Measurements from ENCODE around the gene TOM1L2.

Gene TOM1L2

DNA sequence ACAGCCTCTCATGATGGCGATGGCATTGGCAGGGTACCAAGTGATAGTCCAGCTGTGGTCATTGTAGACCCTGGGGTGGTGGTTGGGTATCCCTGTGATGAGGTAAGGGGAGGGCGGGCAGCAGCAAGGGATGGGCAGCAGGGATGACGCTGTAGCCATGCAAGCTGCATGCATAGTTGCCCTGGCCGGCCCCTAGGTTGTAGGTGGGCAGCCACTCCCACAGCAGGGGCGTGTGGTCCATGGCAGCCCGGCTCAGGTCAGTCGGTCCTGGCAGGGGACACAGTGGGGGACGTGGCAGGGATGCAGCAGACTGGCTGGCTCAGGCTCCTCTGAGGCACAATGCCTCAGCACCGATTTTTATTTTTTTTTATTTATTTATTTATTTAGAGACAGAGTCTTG lies 9.1 kb upstream of the TOM1L2 start:
- H3K27ac ChIP-seq = no peak overlapping the region
- TF ChIP-seq, protein P1, sequence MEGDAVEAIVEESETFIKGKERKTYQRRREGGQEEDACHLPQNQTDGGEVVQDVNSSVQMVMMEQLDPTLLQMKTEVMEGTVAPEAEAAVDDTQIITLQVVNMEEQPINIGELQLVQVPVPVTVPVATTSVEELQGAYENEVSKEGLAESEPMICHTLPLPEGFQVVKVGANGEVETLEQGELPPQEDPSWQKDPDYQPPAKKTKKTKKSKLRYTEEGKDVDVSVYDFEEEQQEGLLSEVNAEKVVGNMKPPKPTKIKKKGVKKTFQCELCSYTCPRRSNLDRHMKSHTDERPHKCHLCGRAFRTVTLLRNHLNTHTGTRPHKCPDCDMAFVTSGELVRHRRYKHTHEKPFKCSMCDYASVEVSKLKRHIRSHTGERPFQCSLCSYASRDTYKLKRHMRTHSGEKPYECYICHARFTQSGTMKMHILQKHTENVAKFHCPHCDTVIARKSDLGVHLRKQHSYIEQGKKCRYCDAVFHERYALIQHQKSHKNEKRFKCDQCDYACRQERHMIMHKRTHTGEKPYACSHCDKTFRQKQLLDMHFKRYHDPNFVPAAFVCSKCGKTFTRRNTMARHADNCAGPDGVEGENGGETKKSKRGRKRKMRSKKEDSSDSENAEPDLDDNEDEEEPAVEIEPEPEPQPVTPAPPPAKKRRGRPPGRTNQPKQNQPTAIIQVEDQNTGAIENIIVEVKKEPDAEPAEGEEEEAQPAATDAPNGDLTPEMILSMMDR (IDR thresholded peaks at IDR 0.05) = no peak
- TF ChIP-seq ZFX (IDR thresholded peaks at IDR 0.05; ENCODE audit: borderline replicate concordance) = no peak

DNA sequence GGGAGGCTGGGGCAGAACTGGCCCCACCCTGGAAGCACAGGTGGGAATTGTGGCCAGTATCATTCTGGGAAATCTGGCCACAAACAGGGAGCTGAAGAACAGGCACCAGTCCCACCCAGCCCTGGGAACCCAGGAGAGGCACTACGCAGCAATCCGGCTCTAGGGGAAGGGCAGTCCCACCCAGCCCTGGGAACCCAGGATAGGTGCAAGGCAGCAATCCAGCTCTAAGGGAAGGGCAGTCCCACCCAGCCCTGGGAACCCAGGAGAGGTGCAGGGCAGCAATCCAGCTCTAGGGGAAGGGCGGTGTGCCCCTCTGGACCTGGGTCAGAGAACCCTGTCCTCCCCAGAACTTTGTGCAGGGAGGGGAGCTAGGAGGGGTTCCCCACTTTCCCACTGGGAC lies 7.6 kb upstream of the TOM1L2 start:
- TF ChIP-seq ZFX (IDR thresholded peaks at IDR 0.05; ENCODE audit: borderline replicate concordance) = no peak
- TF ChIP-seq, protein P1 (IDR thresholded peaks at IDR 0.05) = no peak
- H3K27ac ChIP-seq = no peak overlapping the region

- H3K27ac ChIP-seq = no peak overlapping the region
- TF ChIP-seq ZFX (IDR thresholded peaks at IDR 0.05; ENCODE audit: borderline replicate concordance) = no peak
- TF ChIP-seq, protein P1 (IDR thresholded peaks at IDR 0.05) = no peak
Measured at GRCh38 chr17:17978481-17979424, 6.6 kb upstream of the TOM1L2 start.

GRCh38 chr17:17976931-17977570 lies 4.9 kb upstream of the TOM1L2 start:
- no peak for TF ChIP-seq ZFX (IDR thresholded peaks at IDR 0.05; ENCODE audit: borderline replicate concordance)
- TF ChIP-seq, protein P1 (IDR thresholded peaks at IDR 0.05) = no peak
- H3K27ac ChIP-seq = no peak overlapping the region

DNA sequence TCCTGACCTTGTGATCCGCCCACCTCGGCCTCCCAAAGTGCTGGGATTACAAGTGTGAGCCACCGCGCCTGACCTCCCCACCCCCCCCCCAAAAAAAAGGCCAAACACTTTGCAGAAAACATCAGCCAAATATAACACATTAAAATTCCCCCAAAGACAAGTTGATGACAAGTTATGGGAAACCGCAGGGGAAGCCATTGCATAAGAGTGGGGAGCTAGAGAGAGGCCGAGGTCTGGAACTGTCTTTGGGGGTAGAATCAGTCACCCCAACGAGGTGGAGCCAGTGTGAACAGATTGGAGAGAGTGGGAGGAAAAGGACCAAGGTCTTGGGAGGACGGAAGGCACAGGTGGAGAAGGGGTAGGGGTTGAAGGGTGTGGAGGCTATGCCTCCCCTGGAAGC lies 3.2 kb upstream of the TOM1L2 start:
- no peak overlapping the region for H3K27ac ChIP-seq
- TF ChIP-seq ZFX (IDR thresholded peaks at IDR 0.05; ENCODE audit: borderline replicate concordance) = no peak
- TF ChIP-seq, protein P1 (IDR thresholded peaks at IDR 0.05) = no peak

- H3K27ac ChIP-seq = peak overlapping the region; percentile 15
- TF ChIP-seq, protein P1 (IDR thresholded peaks at IDR 0.05) = no peak
- no peak for TF ChIP-seq ZFX (IDR thresholded peaks at IDR 0.05; ENCODE audit: borderline replicate concordance)
Measured at GRCh38 chr17:17972952-17973254, 703 bp upstream of the TOM1L2 start.

Measured in 22Rv1 (cell line).